GM23248 (cell line): ENCODE data around the gene INTS7.

ENCODE experiments used
- EZH2 ChIP-seq: fragments of 200-600 bp; sonication (generic); IDR thresholded peaks from 2 replicates; pipeline ENCODE4 v1.6.1; 2018; ENCODE audit warnings: antibody characterized with exemption, mild to moderate bottlenecking; ENCODE audit not compliant: insufficient read depth, poor library complexity, severe bottlenecking
- EZH2phosphoT487 ChIP-seq: fragments of 200-600 bp; sonication (generic); IDR thresholded peaks from 2 replicates; pipeline ENCODE4 v1.6.1; 2018; ENCODE audit warnings: antibody characterized with exemption, moderate library complexity, mild to moderate bottlenecking, low read depth; ENCODE audit not compliant: insufficient read depth

- TF ChIP-seq EZH2 (no peak), EZH2phosphoT487 (no peak)
Observed at GRCh38 chr1:212074856-212075255, 39.5 kb upstream of the INTS7 start.
